ENCODE measurements around the gene NRDE2. TPM values are rescaled to one million over a fixed set of nuclear protein-coding genes. Genes with fewer than 3 reads are reported as not detected.

Gene NRDE2
- total and polyA plus RNA-seq, 7 donors, result 5.8 to 21.8 (median 11.0) TPM

- H3K4me3 ChIP-seq, result no peak overlapping the region
- DNase-seq, result no peak
- H3K36me3 ChIP-seq (ENCODE audit: insufficient read depth in 1 of 2, low read depth in 1 of 2), result peaks cover 0 to 96% of the 10 kb centered on the region in 2 donors
- H3K9me3 ChIP-seq, result no peaks in the 10 kb centered on the region
- H3K27me3 ChIP-seq (ENCODE audit: insufficient read depth in 3 of 3, low read length in 2 of 3), result no peaks in the 10 kb centered on the region
- peak; percentile 25 to 46 (median 36) for ATAC-seq
- H3K27ac ChIP-seq, result no peak overlapping the region
- no peaks in the 10 kb centered on the region for H3K4me1 ChIP-seq
- intact Hi-C loops (cut with DNase I), result no loop called here
- TF ChIP-seq, protein P1, sequence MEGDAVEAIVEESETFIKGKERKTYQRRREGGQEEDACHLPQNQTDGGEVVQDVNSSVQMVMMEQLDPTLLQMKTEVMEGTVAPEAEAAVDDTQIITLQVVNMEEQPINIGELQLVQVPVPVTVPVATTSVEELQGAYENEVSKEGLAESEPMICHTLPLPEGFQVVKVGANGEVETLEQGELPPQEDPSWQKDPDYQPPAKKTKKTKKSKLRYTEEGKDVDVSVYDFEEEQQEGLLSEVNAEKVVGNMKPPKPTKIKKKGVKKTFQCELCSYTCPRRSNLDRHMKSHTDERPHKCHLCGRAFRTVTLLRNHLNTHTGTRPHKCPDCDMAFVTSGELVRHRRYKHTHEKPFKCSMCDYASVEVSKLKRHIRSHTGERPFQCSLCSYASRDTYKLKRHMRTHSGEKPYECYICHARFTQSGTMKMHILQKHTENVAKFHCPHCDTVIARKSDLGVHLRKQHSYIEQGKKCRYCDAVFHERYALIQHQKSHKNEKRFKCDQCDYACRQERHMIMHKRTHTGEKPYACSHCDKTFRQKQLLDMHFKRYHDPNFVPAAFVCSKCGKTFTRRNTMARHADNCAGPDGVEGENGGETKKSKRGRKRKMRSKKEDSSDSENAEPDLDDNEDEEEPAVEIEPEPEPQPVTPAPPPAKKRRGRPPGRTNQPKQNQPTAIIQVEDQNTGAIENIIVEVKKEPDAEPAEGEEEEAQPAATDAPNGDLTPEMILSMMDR (IDR thresholded peaks at IDR 0.05), result no peak
- 54 to 57% (median 54%) methylated on average over 12 of the region's 12 CpGs for WGBS, 3 donors
Observed at GRCh38 chr14:90288651-90289355, 42.9 kb downstream of the NRDE2 start.

GRCh38 chr14:90287791-90288190, 44.0 kb downstream of the NRDE2 start:
- no peaks in the 10 kb centered on the region for H3K9me3 ChIP-seq
- TF ChIP-seq, protein P1 (IDR thresholded peaks at IDR 0.05), result no peak
- no peak overlapping the region for H3K4me3 ChIP-seq
- peaks cover 0 to 96% of the 10 kb centered on the region in 2 donors for H3K36me3 ChIP-seq (ENCODE audit: insufficient read depth in 1 of 2, low read depth in 1 of 2)
- no peaks in the 10 kb centered on the region for H3K27me3 ChIP-seq (ENCODE audit: insufficient read depth in 3 of 3, low read length in 2 of 3)
- H3K4me1 ChIP-seq, result no peaks in the 10 kb centered on the region
- DNase-seq (no peak), ATAC-seq (peak in 1 of 4 donors; percentile 5)
- intact Hi-C loops (cut with DNase I), result no loop called here
- no peak overlapping the region for H3K27ac ChIP-seq
- WGBS, 3 donors, result 63 to 72% (median 66%) methylated on average over 14 of the region's 14 CpGs

DNA sequence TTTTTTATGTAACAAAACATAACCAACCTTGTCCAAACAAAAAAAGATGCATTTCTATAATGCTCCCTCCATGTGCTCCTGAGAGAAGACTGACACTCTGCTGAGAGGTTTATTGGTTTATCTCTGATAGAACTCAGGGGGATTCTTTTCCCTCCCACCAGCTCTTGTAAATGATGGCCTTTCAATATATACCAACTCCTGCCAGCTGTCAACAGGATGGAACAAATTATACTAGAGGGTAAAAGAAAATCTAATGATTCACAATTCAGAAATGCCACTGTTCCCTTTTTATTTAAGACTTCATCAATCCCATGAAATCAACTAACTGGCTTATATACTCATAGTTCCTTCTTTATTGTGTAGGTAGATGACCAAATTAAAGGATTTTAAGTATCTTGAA, 50.0 kb downstream of the NRDE2 start:
- peaks cover 6 to 97% of the 10 kb centered on the region in 2 donors for H3K36me3 ChIP-seq (ENCODE audit: insufficient read depth in 1 of 2, low read depth in 1 of 2)
- DNase-seq, result no peak
- H3K4me1 ChIP-seq, result no peaks in the 10 kb centered on the region

DNA sequence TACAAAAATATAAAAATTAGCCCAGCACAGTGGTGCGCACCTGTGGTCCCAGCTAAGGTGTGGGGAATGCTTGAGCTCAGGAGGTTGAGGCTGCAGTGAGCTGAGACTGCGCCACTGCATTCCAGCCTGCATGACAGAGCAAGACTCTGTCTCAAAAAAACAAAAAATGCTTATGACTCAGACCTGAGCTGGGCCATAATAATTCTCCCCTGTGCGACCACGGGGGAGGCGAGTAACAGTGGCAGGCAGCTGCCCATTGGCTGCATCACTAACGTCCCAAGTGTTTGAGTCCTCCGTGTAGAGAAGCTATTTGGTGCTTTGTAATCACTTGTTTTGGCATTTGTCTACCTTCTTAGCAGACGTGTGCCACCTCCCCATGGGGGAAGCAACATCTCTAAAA, 50.5 kb downstream of the NRDE2 start:
- TF ChIP-seq, protein P1 (IDR thresholded peaks at IDR 0.05), result no peak
- ATAC-seq, result no peak
- no peak for DNase-seq
- Histone ChIP-seq H3K27ac (no peak overlapping the region), H3K36me3 (ENCODE audit: insufficient read depth in 1 of 2, low read depth in 1 of 2) (peaks cover 6 to 95% of the 10 kb centered on the region in 2 donors), H3K9me3 (no peaks in the 10 kb centered on the region), H3K4me1 (no peaks in the 10 kb centered on the region), H3K4me3 (no peak overlapping the region), H3K27me3 (ENCODE audit: insufficient read depth in 3 of 3, low read length in 2 of 3) (no peaks in the 10 kb centered on the region)
- 79 to 84% (median 80%) methylated on average over 8 of the region's 8 CpGs for WGBS, 3 donors
- intact Hi-C loops (cut with DNase I), result no loop called here

More for the DNA sequence above, 50.0 kb downstream of the NRDE2 start:
- Histone ChIP-seq H3K27me3 (ENCODE audit: insufficient read depth in 3 of 3, low read length in 2 of 3) (no peaks in the 10 kb centered on the region), H3K9me3 (no peaks in the 10 kb centered on the region), H3K27ac (no peak overlapping the region), H3K4me3 (no peak overlapping the region)
- no peak for ATAC-seq
- TF ChIP-seq, protein P1 (IDR thresholded peaks at IDR 0.05), result no peak
- intact Hi-C loops (cut with DNase I), result no loop called here

GRCh38 chr14:90280096-90280495, 51.6 kb downstream of the NRDE2 start:
- intact Hi-C loops (cut with DNase I), result no loop called here
- Histone ChIP-seq H3K36me3 (ENCODE audit: insufficient read depth in 1 of 2, low read depth in 1 of 2) (peaks cover 6 to 94% of the 10 kb centered on the region in 2 donors), H3K27ac (no peak overlapping the region), H3K4me3 (no peak overlapping the region), H3K4me1 (no peaks in the 10 kb centered on the region), H3K9me3 (no peaks in the 10 kb centered on the region), H3K27me3 (ENCODE audit: insufficient read depth in 3 of 3, low read length in 2 of 3) (no peaks in the 10 kb centered on the region)
- TF ChIP-seq, protein P1 (IDR thresholded peaks at IDR 0.05), result no peak
- 95 to 98% (median 97%) methylated on average over 7 of the region's 7 CpGs for WGBS, 3 donors
- ATAC-seq (no peak), DNase-seq (no peak)

Data from psoas muscle (tissue), 8 donors.